HCEC 1CT (cell line): ENCODE results near the gene TCF7L2.

Experiments used
- DNase-seq: peaks from one replicate; pipeline ENCODE4 v3.0.0-alpha.2; 2017

TCF7L2 gene

DNA sequence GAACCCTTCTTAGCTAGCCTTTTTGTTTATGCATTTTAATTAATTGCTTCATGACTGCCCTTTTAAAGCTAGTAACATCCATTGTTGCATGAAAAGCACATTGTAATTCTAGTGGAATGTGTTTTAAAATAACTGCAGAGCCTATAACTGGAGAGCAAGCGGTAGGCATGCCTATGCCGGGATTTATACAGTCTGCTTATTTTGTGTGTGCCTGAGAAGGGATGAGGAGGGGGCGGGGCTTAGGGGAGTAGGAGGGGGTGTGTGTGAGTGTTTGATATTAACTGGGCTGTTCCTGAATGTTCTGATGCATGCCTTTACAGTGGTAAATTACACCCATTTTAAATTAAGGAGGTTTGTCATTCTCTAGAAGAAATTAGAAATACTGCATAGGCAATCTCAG, 208.1 kb downstream of the TCF7L2 start:
- no peak for DNase-seq

DNA sequence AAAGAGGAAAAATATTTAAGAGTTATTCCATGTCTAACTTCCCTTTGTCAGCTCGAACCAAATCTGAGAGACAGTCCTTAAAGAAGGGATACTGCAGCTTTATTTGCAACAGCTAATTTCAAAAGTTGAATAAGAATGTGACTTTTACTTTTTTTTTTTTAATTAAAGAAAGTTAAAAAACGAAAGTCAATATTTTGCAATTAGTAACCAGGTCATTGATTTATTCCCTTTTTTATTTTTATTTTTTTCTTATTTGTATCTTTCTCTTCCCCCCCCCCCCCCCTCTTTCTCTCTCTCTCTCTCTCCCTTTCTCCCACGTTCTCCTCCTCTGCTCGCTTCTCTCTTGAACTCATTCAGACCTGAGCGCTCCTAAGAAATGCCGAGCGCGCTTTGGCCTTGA, 209.5 kb downstream of the TCF7L2 start:
- no peak for DNase-seq

DNA sequence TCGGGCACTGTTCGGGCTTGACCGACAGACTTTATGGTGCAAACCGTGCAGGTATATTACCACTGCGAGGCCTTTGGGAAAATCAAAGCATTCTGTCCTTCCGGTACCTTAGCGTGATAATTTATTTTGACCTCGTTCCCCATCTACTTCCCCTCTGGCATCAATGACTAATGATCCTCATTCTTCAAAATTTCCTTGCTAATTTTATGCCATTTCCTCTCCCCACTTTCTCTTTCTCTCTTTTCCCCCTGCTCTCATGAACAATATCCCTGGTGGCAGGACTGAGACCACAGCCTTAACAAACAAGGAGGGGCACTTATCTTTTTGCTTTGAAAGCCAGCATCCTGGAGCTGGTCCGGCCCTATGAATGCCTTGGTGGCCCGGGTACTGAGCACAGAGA, 210.6 kb downstream of the TCF7L2 start:
- DNase-seq, result no peak

DNA sequence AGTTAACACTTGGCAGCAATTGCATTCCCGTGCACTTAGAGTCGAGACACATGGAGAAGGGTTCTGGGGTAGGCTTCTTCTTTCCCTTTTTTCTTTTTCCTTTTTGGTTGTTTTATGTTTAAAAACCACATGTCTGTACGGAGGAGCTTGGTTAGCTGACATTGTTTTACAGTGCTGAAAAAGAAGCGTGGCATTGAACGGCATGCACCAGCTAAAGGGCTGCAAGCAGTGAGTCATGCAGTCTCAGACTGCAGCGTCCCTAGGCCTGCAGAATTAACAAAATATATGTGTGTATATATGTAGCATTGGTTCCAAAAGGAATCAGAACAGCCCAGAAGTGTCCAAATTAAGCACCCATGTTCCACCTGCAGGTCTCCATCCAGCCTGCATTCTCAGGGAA, 211.0 kb downstream of the TCF7L2 start:
- DNase-seq, result no peak

DNA sequence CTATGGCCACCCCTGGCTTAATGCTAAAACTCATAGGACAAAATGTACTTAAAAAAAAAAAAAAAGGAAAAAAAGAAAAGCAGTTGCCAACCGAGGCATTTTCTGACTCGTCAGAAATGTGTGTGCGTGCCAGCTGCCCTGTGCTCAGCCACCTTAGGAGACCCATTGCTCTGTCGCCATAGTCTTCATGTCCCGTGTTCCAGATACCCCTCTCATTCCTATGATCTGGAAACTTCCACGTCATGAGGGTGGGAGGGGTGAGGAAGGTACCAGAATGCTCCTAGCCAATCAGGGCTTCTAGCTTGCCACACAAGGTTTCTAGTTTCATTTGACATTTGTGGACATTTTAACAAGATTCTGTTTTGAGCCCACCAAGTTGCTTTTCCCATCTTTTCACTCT, 212.9 kb downstream of the TCF7L2 start:
- DNase-seq, result no peak

DNA sequence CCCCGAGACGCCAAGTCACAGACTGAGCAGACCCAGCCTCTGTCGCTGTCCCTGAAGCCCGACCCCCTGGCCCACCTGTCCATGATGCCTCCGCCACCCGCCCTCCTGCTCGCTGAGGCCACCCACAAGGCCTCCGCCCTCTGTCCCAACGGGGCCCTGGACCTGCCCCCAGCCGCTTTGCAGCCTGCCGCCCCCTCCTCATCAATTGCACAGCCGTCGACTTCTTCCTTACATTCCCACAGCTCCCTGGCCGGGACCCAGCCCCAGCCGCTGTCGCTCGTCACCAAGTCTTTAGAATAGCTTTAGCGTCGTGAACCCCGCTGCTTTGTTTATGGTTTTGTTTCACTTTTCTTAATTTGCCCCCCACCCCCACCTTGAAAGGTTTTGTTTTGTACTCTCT, 215.6 kb downstream of the TCF7L2 start:
- no peak for DNase-seq

DNA sequence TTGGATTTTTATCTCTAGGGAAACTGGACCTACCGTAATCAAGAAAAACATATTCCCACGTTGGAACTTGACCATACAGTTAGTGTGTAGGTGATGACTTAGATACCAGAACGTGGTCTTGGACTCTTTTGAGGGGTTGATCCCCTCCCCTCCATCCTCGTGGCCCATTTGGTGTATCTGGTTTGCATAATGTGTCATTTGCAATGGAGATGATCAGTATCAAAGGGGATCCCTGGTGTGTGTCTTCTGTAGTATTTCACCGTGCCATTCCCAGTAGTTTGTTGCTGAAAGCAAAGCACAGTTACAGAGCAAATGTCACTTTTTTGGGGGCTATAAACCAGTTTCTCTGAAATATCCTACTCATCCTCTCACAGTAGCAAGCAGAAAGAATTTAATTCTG, 217.7 kb downstream of the TCF7L2 start:
- no peak for DNase-seq

DNA sequence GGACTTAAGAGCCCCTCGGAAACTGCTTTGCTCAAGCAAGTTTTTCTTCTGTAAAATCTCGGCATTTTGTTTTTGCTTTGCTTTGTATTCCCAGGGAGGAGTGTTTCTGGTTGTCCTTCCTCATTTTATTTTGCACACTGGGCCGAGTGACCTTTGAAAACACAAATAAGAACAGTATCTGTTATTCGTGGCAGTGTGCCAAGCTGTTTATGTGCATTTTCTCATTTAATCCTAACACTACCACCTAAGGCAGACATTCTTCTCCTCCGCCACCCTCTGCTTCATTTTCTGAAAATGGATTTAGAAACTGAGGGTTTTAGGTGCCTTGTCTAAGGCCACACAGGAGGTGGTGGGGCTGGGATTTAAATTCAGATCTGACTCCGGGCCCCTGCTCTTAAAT, 218.5 kb downstream of the TCF7L2 start:
- DNase-seq, result no peak

DNA sequence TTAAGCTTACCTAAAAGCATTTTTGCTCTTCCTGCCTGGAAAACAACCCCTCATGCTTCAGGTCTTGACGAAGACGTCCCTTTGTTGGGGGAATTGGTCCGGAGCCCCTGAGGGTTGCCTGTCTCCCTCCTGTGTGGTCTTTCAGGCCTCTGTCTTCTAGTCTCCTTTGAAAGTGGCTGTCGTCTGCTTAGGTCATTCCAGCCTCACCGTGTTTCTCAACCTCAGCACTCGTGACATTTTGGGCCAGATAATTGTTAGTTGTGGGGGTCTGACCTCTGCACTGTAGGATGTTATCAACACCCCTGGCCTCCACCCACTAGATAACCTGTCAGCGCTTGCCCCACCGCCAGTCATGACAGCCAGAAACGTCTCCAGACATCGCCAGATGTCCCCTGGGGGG, 219.1 kb downstream of the TCF7L2 start:
- no peak for DNase-seq

DNA sequence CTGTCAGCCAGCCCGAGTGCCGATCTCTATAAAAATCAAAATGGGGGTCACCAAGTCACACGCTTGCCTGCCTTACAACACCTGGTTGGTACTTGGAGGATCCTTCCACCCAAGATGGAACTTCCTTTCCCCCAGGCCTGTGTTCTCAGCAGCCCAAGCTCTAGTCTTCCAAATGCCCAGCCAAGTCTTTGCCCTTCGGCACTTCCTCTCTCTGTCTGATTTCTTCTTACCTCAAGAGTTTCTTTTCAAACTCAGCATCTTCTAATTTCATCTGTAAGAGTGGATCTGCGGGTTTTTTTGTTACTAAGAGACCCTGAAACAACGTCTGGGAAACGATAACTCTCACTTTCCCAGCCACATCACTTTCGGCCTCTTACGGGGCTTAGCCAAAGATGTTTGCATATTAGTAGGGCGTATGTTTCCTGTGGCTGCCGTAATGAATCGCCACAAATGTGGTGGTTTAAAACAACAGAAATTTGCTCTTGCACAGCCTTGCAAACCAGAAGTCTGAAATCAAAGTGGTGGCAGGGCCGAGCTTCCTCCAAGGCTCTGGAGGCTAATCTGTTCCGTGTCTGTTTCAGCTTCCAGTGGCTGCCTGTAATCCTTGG, 219.9 kb downstream of the TCF7L2 start:
- DNase-seq, result no peak

DNA sequence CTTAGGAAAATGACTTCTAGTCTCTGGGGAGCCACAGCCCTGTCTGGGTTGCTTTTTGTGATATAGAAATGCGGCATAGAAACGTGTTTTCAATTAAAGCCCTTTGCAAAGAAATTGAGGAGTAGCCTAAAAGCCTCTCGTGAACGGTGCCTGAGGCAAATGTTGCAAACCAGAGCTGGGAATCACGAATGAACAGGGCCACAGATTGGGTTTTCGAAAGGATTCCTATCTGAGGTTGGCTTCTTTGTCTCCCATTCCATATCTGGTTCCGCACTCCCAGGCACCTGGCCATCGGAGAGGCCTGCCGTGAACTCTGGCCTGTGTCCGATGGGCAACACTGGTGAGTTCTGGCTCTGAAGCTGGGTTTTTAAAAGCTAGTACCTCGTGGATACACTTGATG, 221.6 kb downstream of the TCF7L2 start:
- no peak for DNase-seq

DNA sequence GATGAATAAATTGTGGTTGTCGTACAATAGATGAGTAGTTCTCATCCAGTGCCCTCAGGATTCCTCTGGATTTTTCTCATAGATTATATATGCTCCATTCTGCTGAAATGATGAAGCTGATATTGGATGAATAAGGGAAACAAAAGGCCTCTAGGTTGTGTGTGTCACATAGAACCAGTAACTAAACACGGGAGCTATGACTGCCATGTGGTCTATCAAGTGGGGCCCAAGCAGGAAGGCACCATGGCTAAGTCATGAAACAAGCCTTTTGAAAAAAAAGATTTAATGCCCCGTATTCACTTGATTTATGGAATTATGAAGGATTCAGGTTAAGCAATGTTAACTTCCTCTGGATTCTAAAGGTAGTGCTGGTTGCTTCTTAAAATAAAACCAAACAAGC, 225.1 kb downstream of the TCF7L2 start:
- no peak for DNase-seq

DNA sequence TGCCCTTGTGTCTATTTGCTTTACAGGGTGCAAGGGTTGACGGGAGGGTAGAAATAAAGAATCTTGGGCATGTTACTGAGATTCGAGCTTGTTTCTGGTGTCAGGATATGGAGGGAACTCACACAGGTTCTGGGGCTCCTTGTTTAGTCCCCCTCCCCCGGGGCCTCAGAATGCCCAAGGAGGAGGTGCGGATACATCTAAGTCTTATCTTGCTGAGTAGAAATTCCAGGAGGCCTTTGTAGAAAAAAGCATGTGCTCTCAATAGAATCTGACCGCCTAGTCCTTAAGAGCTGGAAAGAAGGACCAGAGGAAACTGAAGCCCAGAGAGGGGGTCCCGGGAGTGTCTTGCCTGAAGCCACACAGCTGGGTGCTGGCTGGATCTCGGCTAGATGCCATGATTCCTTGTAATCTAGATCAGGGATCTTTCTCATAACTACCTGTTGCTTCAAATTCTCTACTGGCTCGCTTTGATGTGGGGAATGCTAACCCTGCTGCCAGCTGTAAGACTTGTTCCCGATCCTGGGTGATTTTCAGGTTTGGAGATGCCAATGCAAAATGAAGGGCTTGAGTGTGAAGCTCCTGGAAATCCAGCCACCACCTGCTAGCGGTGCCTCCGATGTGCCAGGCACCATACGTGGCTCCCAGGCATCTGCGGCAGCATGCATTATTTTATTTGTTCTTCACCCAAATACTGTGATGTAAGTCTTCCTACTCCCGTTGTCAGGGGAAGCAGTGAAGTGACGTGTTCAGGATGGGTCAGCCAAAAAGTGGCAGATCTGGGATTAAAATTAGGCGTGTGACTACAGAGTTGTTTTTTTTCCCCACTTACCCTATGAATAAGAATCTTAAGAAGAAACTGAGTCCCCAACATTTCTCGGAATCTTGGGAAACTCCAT, 226.0 kb downstream of the TCF7L2 start:
- no peak for DNase-seq

DNA sequence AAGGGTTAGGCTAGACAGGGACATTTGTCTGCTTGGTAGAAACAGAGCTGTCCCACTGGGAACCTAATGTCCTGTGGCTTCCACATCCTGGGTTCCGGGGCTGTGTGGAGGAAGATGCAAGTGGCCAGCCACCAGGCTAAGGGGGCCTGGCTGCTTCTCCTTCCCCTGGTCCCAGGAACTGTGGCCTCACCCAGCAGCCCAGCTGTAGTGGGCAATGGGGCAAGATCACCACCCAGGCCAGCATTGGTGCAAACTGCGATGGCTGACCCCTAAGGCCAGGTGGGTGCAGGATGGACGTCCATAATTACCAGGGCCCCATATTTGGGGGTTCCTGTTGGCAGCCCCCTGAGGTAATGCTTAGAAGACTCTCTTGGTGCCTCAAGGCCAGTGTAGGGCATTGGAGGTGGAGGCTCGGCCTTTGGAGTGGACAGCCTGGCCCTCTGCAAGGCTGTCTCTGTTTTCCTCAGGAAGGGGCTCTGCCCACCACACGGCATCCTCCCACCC, 226.7 kb downstream of the TCF7L2 start:
- no peak for DNase-seq

DNA sequence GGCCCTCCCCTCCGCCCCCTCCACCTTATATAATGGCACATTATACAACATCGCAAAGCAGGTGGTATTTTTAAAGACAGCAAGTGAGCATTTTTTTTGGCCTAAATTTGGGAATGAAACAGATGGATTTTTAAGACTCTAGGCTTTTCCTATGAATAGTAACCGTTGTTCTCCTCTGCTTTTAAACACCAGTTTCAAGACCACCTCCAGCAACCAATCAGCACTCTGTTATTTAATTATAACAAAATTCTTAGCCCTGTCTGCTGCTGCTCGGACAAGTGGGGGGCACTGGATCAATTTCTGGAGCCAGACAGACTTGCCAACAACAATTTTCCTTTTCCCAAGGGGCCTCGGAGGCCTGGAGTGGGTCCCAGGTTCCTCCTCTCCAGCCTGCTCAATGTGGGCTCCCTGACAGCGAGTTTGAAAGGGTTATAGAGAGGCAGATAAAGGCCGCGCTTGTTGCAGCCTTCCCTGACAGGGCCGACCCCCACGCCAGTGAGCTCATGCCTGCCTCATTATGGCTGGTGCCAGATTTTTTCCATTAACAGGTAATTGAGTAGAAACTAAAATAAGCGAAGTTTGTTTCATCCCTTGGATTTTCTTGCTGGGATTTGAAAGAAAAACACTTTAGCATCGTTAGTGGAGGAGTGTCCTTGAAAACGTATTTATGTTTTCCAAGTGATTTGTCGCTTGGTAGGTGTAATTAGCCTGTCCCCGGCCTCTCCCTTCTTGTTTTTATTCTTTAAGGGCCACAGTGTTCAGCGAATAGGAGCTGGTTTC, 227.3 kb downstream of the TCF7L2 start:
- no peak for DNase-seq

DNA sequence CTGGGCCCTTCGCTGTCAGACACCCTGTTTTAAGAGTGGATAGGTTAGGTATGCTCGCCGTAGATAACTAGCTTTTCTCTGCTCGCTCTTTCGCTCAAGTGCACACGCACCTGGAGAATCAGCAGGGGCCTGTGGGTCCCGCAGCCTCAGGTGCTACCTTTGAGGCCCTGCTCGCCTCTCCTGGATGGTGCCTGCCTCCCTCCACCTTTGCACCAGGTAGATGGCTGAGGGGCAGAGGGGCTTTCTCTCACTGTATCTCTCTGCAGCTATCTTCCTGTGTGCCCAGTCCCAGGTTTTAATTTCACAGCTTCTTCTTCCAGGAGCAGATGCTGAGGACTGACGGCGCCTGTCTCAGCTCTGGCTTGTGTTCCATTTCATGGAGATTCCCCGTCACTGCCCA, 227.9 kb downstream of the TCF7L2 start:
- no peak for DNase-seq

DNA sequence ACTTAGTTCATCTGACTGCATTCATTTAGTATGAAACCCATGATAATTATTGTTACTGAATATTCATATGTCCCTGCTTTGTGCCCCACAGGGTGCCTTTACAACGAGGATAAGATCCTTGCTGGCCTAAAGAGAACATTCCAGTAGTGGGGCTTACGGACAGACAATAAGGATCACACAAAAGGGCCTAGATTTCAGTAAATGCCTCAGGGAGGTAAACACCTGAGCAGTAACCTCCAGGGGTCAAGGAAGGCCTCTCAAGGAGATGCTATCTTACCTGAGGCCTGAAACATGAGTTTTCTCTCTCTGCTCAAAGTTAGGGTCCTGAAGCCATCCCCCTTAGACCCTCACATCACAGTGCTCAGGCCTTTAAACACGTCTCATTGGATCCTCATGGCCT, 228.7 kb downstream of the TCF7L2 start:
- DNase-seq, result no peak

DNA sequence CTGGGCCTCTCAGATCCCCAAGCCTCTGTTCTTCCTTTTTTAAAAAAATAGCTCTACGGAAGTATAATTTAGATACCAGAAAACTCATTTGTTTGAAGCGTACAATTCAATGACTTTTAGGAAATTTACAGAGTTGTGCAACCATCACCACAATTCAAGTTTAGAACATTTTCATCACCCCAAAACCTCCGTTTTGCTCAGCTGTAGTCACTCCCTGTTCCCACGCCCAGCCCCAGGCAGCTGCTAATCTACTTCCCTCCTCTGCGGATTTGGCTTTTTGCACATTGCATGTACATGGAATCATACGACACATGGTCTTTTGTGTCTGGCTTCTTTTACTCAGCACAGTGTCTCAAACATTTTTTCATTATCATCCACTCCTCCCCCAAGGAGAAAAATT, 229.2 kb downstream of the TCF7L2 start:
- no peak for DNase-seq

DNA sequence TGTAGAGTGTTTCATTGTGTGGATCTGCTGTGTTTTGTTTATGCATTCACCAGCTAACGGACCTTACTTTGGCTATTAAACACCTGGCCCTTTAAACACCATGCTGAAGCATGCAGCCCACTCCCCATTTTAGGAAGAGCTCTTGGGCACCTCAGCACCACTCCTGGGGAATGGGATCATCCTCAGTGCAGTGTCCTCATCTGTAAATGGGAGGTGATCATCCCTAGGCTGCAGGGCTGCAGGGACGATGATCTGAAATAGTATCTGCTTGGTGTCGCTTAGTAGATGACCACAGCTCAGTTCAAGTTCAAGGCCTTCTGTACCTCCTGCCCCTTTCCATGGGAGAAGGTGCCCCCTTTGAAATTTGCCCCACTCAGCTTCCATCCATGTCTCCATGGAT, 229.9 kb downstream of the TCF7L2 start:
- DNase-seq, result no peak

DNA sequence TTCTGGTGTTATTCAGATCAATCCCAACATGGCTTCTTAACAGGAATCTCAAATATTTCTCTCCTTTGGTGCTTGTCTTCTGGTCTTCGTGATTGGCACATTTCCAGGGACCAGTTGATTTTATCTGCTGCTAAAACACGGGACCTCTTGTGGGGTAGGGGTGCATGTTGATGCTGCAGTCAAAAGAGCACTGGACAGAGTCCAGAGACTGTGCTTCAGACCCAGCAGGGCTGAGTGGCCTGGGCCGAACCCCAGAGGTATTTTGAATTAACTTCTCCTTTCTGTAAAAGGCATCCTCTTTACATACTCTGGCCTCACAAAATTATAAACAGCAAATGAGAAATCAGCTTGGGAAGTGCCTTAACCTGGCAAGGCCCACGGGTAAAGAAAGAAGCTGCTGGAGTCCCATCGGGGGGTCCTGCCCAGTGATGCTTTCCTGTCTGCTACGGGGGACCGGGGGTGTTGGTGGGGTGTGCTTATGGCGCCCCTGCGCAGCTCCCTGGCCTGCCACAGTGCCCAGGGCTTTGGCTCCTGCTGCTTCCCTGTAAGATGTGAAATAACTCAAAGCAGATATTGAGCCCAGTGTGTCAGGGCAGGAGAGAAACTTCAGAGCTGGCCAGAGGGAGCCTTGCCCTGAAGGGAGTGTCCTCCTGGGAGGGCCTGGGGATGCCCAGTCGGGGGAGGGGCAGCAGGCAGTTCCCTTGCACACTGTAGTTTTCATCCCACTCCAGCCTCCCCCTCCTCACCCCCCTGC, 230.5 kb downstream of the TCF7L2 start:
- no peak for DNase-seq

DNA sequence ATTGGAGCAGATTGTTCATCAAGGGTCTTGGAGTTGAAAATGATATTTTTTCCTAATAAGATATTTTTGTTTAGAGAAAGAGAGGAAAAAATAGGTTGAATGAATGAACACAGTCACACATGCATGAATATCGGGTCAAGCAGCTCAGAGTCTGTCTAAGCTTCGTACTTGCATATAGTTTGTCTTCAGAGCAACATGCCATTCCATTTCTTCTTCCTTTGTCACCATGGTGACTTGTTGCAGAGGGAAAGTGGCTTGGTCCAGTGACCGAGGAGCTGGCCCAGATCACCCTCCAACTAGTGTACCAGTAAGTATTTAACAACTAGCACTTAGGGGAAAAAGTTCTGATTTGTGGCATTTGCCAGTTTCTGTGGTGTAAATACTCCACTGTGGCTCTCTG, 232.1 kb downstream of the TCF7L2 start:
- no peak for DNase-seq

DNA sequence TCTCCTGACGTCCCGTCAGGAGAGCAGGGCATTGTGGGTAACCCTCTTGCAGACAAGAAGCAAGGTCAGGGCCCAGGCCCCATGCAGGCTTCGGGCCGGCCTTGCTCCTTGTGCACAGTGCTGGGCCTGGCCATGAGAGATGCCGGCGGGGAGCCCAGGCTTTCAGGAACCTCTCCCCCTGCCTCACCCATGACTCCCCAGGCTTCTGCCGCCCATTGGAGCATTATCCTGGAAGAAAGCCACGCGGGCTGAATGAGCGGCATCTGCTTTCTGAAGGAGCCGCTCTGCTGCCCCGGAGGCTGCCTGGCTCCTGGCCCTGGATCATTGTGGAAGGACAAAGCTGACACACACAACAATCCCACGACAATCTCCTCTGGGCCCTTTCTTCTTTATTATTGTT, 233.5 kb downstream of the TCF7L2 start:
- no peak for DNase-seq
